HL-60/S4 treated with retinoic acid at 250 ng/mL for 4 days and 3 days (cell line): Measurements from ENCODE around the gene HECTD4.
"Not testable (repeated sequence)": the region's sequence is repeated elsewhere in the genome, so short reads cannot be mapped to it uniquely, and the experiment has no call there.

Experiments
- in situ Hi-C: fragments of 300-500 bp; cut with MboI; formaldehyde crosslinking; loops from 2 replicates; pipeline ENCODE4 v1.7.0; 2022; ENCODE audit warnings: low sequenced_read_pairs

The HECTD4 gene

GRCh38 chr12:112125250-112125999, 256.8 kb downstream of the HECTD4 start, which contains the start of gene TRAFD1:
TRAFD1 (plus strand) TSS chr12:112125560; CDS start chr12:112130523, 4,963 bp downstream.
- in situ Hi-C loops = no loop called here

GRCh38 chr12:112124918-112125249, 257.3 kb downstream of the HECTD4 start:
- in situ Hi-C loops = no loop called here

- in situ Hi-C loops = no loop called here
Measured at GRCh38 chr12:112122823-112123690, 259.2 kb downstream of the HECTD4 start.

- in situ Hi-C loops = no loop called here
Measured at GRCh38 chr12:112121780-112122565, 260.3 kb downstream of the HECTD4 start.

- in situ Hi-C loops = no loop called here
Measured at GRCh38 chr12:112117685-112118084, 264.5 kb downstream of the HECTD4 start.

- in situ Hi-C loops = no loop called here
Measured at GRCh38 chr12:112116232-112117060, 265.8 kb downstream of the HECTD4 start.

GRCh38 chr12:112115259-112116045, 266.8 kb downstream of the HECTD4 start:
- in situ Hi-C loops = no loop called here

- in situ Hi-C loops = no loop called here
Measured at GRCh38 chr12:112112409-112113133, 269.7 kb downstream of the HECTD4 start.

- in situ Hi-C loops = no loop called here
Measured at GRCh38 chr12:112111931-112112330, 270.3 kb downstream of the HECTD4 start.

GRCh38 chr12:112110787-112111662, 271.2 kb downstream of the HECTD4 start:
- in situ Hi-C loops = not testable (repeated sequence)
